ENCODE measurements around the gene CARD9.

GRCh38 chr9:136396219-136396515 lies 22.7 kb upstream of the CARD9 start:
- TF ChIP-seq EP300 (IDR thresholded peaks at IDR 0.05), result no peak
- no peak for TF ChIP-seq POLR2AphosphoS5 (IDR thresholded peaks at IDR 0.05)
- TF ChIP-seq, protein P1, sequence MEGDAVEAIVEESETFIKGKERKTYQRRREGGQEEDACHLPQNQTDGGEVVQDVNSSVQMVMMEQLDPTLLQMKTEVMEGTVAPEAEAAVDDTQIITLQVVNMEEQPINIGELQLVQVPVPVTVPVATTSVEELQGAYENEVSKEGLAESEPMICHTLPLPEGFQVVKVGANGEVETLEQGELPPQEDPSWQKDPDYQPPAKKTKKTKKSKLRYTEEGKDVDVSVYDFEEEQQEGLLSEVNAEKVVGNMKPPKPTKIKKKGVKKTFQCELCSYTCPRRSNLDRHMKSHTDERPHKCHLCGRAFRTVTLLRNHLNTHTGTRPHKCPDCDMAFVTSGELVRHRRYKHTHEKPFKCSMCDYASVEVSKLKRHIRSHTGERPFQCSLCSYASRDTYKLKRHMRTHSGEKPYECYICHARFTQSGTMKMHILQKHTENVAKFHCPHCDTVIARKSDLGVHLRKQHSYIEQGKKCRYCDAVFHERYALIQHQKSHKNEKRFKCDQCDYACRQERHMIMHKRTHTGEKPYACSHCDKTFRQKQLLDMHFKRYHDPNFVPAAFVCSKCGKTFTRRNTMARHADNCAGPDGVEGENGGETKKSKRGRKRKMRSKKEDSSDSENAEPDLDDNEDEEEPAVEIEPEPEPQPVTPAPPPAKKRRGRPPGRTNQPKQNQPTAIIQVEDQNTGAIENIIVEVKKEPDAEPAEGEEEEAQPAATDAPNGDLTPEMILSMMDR (IDR thresholded peaks at IDR 0.05), result no peak

All from suprapubic skin (tissue), 4 donors.